Measurements from ENCODE around the gene CD177.
"Not testable (repeated sequence)": the region's sequence is repeated elsewhere in the genome, so short reads cannot be mapped to it uniquely, and the experiment has no call there.

CD177 gene

DNA sequence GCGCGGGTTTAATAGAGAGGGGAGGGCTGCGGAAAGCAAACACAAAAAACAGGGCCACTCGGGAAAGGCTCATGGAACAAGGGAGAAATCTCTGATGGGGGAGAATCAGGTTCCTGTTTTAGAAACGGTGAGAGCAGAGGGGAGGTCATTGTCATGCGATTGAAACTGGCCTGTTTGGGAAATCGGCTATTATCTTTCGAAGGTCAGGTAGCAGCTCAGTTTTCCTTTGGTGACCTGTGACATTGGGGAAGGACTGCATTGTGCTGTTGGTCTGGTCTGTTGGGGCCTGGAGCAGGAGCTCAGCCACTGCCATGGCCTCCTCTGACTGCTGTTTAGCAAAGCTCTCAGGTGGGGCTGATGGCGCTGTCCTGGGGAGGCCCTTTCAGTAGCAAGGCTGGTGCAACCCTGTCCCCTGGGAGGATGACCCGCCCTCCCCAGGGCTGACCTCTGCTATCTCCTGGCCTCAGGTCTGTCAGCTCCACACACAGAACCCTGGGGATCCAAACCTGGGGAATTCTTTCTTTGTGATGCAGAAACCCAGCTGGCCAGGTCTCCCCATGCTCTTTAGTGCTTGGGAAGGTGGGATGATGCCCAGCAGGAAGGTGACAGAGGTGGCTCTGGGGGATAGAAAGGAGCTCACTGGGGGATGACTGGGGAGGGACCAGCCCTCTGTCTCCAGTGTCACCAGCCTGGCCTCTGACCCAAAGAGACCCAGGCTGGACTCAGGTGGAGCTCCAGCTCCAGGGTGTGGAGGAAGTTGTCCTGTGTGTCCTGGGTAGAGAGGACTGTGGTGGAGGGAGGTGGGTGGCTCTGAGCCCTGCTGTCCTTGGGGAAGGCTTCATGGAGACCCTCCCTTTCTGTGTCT lies 21.2 kb upstream of the CD177 start:
- no peaks in the 10 kb centered on the region for H3K4me1 ChIP-seq (ENCODE audit: insufficient read depth, low read length, severe bottlenecking)
- H3F3A ChIP-seq (ENCODE audit: insufficient read depth, low read length): no peaks in the 10 kb centered on the region
- no peaks in the 10 kb centered on the region for H3K79me2 ChIP-seq (ENCODE audit: insufficient read depth, low read length)
- H3K9me2 ChIP-seq (ENCODE audit: low read depth, low read length): no peaks in the 10 kb centered on the region
- no peak overlapping the region for H3K27ac ChIP-seq (ENCODE audit: low read depth, low read length, poor library complexity, severe bottlenecking)
- H3K4me2 ChIP-seq (ENCODE audit: low read length): no peak overlapping the region
- no peak overlapping the region for H3K4me3 ChIP-seq (ENCODE audit: low read depth, low read length, poor library complexity, severe bottlenecking)
- TF ChIP-seq, protein P1, sequence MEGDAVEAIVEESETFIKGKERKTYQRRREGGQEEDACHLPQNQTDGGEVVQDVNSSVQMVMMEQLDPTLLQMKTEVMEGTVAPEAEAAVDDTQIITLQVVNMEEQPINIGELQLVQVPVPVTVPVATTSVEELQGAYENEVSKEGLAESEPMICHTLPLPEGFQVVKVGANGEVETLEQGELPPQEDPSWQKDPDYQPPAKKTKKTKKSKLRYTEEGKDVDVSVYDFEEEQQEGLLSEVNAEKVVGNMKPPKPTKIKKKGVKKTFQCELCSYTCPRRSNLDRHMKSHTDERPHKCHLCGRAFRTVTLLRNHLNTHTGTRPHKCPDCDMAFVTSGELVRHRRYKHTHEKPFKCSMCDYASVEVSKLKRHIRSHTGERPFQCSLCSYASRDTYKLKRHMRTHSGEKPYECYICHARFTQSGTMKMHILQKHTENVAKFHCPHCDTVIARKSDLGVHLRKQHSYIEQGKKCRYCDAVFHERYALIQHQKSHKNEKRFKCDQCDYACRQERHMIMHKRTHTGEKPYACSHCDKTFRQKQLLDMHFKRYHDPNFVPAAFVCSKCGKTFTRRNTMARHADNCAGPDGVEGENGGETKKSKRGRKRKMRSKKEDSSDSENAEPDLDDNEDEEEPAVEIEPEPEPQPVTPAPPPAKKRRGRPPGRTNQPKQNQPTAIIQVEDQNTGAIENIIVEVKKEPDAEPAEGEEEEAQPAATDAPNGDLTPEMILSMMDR (IDR thresholded peaks at IDR 0.05; ENCODE audit: low read length): no peak
- no peak for TF ChIP-seq EZH2 (IDR thresholded peaks at IDR 0.05; ENCODE audit: borderline replicate concordance, low read length)
- no peaks in the 10 kb centered on the region for H3K27me3 ChIP-seq (ENCODE audit: insufficient read depth, low read length)
- no peak overlapping the region for H2AFZ ChIP-seq (ENCODE audit: low read length)
- no peaks in the 10 kb centered on the region for H3K36me3 ChIP-seq (ENCODE audit: insufficient read depth, low read length)
- no peak overlapping the region for H3K9ac ChIP-seq (ENCODE audit: low read length)
- H3K9me3 ChIP-seq (ENCODE audit: low read length): no peaks in the 10 kb centered on the region
- H4K20me1 ChIP-seq (ENCODE audit: insufficient read depth, low read length): no peaks in the 10 kb centered on the region

DNA sequence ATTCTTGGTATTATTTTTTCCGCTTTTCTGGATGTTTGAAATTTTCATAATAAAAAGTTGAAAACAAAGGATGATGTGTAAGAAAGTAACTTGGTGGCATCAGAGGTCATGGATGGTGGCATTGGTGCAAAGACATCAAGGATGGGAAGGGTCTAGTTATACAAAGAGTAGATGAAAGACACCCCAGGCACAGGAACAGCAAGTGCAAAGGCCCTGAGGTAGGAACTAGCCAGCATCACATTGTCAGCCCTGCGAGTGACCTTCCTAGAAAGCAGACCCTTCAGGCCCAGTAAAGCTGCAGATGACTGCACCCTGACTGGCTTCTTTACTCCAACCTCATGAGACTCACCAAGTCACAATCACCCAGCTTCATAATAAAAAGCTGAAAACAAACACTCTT lies 17.0 kb upstream of the CD177 start:
- not testable (repeated sequence) for H3K27me3 ChIP-seq (ENCODE audit: insufficient read depth, low read length); H3K9me3 ChIP-seq (ENCODE audit: low read length); H3K4me1 ChIP-seq (ENCODE audit: insufficient read depth, low read length, severe bottlenecking); H3F3A ChIP-seq (ENCODE audit: insufficient read depth, low read length); H3K4me3 ChIP-seq (ENCODE audit: low read depth, low read length, poor library complexity, severe bottlenecking); H3K9me2 ChIP-seq (ENCODE audit: low read depth, low read length); H3K9ac ChIP-seq (ENCODE audit: low read length); H2AFZ ChIP-seq (ENCODE audit: low read length); H3K4me2 ChIP-seq (ENCODE audit: low read length); H3K36me3 ChIP-seq (ENCODE audit: insufficient read depth, low read length); H4K20me1 ChIP-seq (ENCODE audit: insufficient read depth, low read length); H3K27ac ChIP-seq (ENCODE audit: low read depth, low read length, poor library complexity, severe bottlenecking); H3K79me2 ChIP-seq (ENCODE audit: insufficient read depth, low read length)

DNA sequence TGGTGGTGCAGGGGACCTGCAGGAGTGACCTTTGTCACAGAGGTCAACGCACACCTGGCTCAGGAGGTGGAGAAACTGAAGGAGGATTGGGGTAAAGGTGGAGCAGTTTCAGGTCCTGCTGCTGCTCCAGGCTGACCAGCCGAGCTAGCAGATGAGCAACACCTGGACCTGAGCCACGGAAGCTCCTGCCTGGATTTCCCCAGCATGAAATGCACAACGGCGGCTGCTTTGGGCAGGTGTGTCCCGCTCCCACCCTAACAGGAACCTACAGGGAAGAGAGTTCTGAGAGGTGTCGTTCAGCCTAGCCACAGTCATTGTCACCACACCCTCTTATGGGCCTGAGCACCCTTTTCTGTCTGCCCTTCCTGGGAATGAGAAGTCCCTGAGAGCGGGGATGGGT lies 15.7 kb upstream of the CD177 start:
- no peaks in the 10 kb centered on the region for H3K36me3 ChIP-seq (ENCODE audit: insufficient read depth, low read length)
- H3F3A ChIP-seq (ENCODE audit: insufficient read depth, low read length): no peaks in the 10 kb centered on the region
- H3K4me2 ChIP-seq (ENCODE audit: low read length): no peak overlapping the region
- H3K27ac ChIP-seq (ENCODE audit: low read depth, low read length, poor library complexity, severe bottlenecking): no peak overlapping the region
- H3K4me1 ChIP-seq (ENCODE audit: insufficient read depth, low read length, severe bottlenecking): no peaks in the 10 kb centered on the region
- no peaks in the 10 kb centered on the region for H3K79me2 ChIP-seq (ENCODE audit: insufficient read depth, low read length)
- no peaks in the 10 kb centered on the region for H4K20me1 ChIP-seq (ENCODE audit: insufficient read depth, low read length)
- no peak overlapping the region for H3K4me3 ChIP-seq (ENCODE audit: low read depth, low read length, poor library complexity, severe bottlenecking)
- H3K9me2 ChIP-seq (ENCODE audit: low read depth, low read length): no peaks in the 10 kb centered on the region
- TF ChIP-seq EZH2 (IDR thresholded peaks at IDR 0.05; ENCODE audit: borderline replicate concordance, low read length): no peak
- H3K27me3 ChIP-seq (ENCODE audit: insufficient read depth, low read length): no peaks in the 10 kb centered on the region; the same call in 1 of the 2 replicates
- H2AFZ ChIP-seq (ENCODE audit: low read length): no peak overlapping the region
- H3K9me3 ChIP-seq (ENCODE audit: low read length): no peaks in the 10 kb centered on the region
- H3K9ac ChIP-seq (ENCODE audit: low read length): no peak overlapping the region

DNA sequence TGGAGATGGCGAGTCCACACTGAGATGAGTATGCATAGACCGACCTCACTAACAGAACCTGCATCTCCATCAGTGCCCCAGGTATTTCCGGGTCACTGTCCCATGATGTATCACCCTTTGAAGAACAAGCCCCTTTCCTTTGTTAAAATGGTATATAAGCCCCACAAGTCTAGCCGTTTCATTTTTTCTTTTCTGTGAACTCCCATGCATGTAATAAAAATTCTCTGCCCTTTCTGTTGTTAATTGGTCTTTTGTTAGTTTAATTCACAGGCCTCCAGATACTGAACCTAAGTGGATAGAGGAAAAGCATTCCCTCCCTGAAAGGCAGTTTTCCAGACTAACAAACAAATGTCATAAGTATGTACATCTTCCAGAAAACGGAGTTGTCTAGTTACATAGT lies 15.0 kb upstream of the CD177 start:
- Histone ChIP-seq H3K27me3 (ENCODE audit: insufficient read depth, low read length) (no peaks in the 10 kb centered on the region; the same call in 1 of the 2 replicates), H3K4me1 (ENCODE audit: insufficient read depth, low read length, severe bottlenecking) (no peaks in the 10 kb centered on the region), H3K9me3 (ENCODE audit: low read length) (no peaks in the 10 kb centered on the region), H4K20me1 (ENCODE audit: insufficient read depth, low read length) (no peaks in the 10 kb centered on the region), H3K79me2 (ENCODE audit: insufficient read depth, low read length) (no peaks in the 10 kb centered on the region), H3K36me3 (ENCODE audit: insufficient read depth, low read length) (no peaks in the 10 kb centered on the region), H2AFZ (ENCODE audit: low read length) (no peak overlapping the region), H3K9ac (ENCODE audit: low read length) (no peak overlapping the region), H3K9me2 (ENCODE audit: low read depth, low read length) (no peaks in the 10 kb centered on the region), H3K27ac (ENCODE audit: low read depth, low read length, poor library complexity, severe bottlenecking) (no peak overlapping the region), H3F3A (ENCODE audit: insufficient read depth, low read length) (no peaks in the 10 kb centered on the region), H3K4me2 (ENCODE audit: low read length) (no peak overlapping the region), H3K4me3 (ENCODE audit: low read depth, low read length, poor library complexity, severe bottlenecking) (no peak overlapping the region)
- TF ChIP-seq EZH2 (IDR thresholded peaks at IDR 0.05; ENCODE audit: borderline replicate concordance, low read length): no peak
- TF ChIP-seq, protein P1 (IDR thresholded peaks at IDR 0.05; ENCODE audit: low read length): no peak

DNA sequence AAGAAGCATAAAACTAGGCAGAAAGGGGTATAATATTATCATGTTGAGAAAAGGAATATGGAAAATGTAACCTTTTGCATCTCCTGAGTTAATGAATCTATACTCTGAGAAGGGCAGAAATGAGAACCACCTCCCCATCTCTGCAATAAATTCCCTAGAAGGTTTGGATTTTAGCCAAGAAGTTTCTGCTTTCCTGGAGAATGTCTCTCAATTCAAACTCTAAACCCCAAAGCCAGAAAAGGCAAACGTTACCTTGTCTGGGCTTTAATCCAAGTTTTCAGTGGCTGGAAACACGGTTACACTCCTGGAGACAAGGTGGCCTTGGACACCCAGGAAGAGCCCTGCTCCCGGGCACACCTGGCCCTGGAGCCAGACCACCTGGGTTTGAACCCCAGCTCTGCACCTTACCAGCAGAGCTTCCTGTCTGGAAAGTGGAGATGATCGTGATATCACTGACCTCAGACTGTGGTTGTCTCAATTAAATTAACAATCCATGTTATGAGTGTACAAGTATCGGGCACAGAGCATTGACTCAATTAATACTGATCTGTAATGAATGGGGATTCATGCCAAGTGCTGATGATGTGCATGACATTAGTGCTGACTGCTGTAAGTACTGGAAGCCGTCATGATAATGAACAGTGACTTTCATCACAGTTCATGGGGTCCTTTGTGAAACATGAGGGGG lies 14.1 kb upstream of the CD177 start:
- H3K27me3 ChIP-seq (ENCODE audit: insufficient read depth, low read length): not testable (repeated sequence)

DNA sequence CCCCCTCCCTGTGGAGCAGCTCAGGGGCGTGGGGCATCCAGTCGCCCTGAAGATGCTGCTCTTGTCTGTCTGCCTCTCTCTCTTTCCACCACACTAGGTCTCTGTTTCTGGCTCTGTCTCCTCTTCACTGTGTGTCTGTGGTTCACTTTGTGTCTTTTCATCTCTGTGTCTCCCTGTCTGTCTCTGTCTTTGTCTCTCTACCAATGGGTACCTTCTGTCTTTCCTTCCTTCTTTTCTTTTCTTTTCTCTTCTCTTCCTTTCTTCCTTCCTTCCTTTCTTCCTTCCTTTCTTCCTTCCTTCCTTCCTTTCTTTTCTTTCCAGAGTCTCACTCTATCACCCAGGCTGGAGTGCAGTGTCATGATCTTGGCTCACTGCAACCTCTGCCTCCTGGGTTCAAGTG lies 13.4 kb upstream of the CD177 start:
- not testable (repeated sequence) for H3K27ac ChIP-seq (ENCODE audit: low read depth, low read length, poor library complexity, severe bottlenecking); H3K4me1 ChIP-seq (ENCODE audit: insufficient read depth, low read length, severe bottlenecking); H4K20me1 ChIP-seq (ENCODE audit: insufficient read depth, low read length); H3K9me2 ChIP-seq (ENCODE audit: low read depth, low read length); H3K9me3 ChIP-seq (ENCODE audit: low read length); H3K79me2 ChIP-seq (ENCODE audit: insufficient read depth, low read length); H3K27me3 ChIP-seq (ENCODE audit: insufficient read depth, low read length); H3K36me3 ChIP-seq (ENCODE audit: insufficient read depth, low read length); H3K9ac ChIP-seq (ENCODE audit: low read length); H3K4me3 ChIP-seq (ENCODE audit: low read depth, low read length, poor library complexity, severe bottlenecking); H3K4me2 ChIP-seq (ENCODE audit: low read length); H3F3A ChIP-seq (ENCODE audit: insufficient read depth, low read length); H2AFZ ChIP-seq (ENCODE audit: low read length)

More for the DNA sequence above, 14.1 kb upstream of the CD177 start:
- H3K9me3 ChIP-seq (ENCODE audit: low read length); H3K4me1 ChIP-seq (ENCODE audit: insufficient read depth, low read length, severe bottlenecking); H3K36me3 ChIP-seq (ENCODE audit: insufficient read depth, low read length); H2AFZ ChIP-seq (ENCODE audit: low read length); H3K27ac ChIP-seq (ENCODE audit: low read depth, low read length, poor library complexity, severe bottlenecking); H3K79me2 ChIP-seq (ENCODE audit: insufficient read depth, low read length); H3K4me2 ChIP-seq (ENCODE audit: low read length); H4K20me1 ChIP-seq (ENCODE audit: insufficient read depth, low read length); H3K9ac ChIP-seq (ENCODE audit: low read length); H3F3A ChIP-seq (ENCODE audit: insufficient read depth, low read length); H3K9me2 ChIP-seq (ENCODE audit: low read depth, low read length); H3K4me3 ChIP-seq (ENCODE audit: low read depth, low read length, poor library complexity, severe bottlenecking): not testable (repeated sequence)

All from OCI-LY1 (cell line).